GM12891 (cell line): ENCODE data around the gene KCTD15. TPM values are rescaled to one million over a fixed set of nuclear protein-coding genes. Genes with fewer than 3 reads are reported as not detected.

Experiments used
- DNase-seq: peaks from one replicate; pipeline ENCODE4 v3.0.0; 2011; ENCODE audit warnings: low spot score; ENCODE audit not compliant: insufficient read length
- FAIRE-seq: peaks from 2 replicates; lab custom pipeline; 2011; peaks lifted over from hg19 to GRCh38; lab: Jason Lieb, UNC
- PAX5 ChIP-seq: IDR thresholded peaks from 2 replicates; pipeline ENCODE4 v1.6.1; 2011; ENCODE audit warnings: low read length, moderate library complexity, mild to moderate bottlenecking; ENCODE audit not compliant: insufficient read depth, severe bottlenecking
- POLR2A ChIP-seq: IDR thresholded peaks from 2 replicates; pipeline ENCODE4 v1.6.1; 2011; ENCODE audit warnings: low read depth, low read length, control low read depth
- POLR2AphosphoS5 ChIP-seq: IDR thresholded peaks from 2 replicates; pipeline ENCODE4 v1.6.1; 2011; ENCODE audit warnings: low read depth, low read length, control low read depth
- POU2F2 ChIP-seq: IDR thresholded peaks from 2 replicates; pipeline ENCODE4 v1.6.1; 2011; ENCODE audit warnings: low read depth, mild to moderate bottlenecking, control low read depth, low read length, moderate library complexity
- SPI1 ChIP-seq: IDR thresholded peaks from 2 replicates; pipeline ENCODE4 v1.6.1; 2011; ENCODE audit warnings: low read depth, low read length, control low read depth
- TAF1 ChIP-seq: IDR thresholded peaks from 2 replicates; pipeline ENCODE4 v1.6.1; 2011; ENCODE audit warnings: low read depth, low read length, control low read depth
- polyA plus RNA-seq: library from polyadenylated mRNA; unstranded; fragments of >200 nt; gene quantifications from one replicate; pipeline ENCODE4 v1.2.1, GENCODE V29; 2012; ENCODE audit warnings: low read depth, missing spikeins, inconsistent platforms; ENCODE audit not compliant: missing spikeins

Gene KCTD15, protein sequence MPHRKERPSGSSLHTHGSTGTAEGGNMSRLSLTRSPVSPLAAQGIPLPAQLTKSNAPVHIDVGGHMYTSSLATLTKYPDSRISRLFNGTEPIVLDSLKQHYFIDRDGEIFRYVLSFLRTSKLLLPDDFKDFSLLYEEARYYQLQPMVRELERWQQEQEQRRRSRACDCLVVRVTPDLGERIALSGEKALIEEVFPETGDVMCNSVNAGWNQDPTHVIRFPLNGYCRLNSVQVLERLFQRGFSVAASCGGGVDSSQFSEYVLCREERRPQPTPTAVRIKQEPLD
- polyA plus RNA-seq: 0.01 TPM

DNA sequence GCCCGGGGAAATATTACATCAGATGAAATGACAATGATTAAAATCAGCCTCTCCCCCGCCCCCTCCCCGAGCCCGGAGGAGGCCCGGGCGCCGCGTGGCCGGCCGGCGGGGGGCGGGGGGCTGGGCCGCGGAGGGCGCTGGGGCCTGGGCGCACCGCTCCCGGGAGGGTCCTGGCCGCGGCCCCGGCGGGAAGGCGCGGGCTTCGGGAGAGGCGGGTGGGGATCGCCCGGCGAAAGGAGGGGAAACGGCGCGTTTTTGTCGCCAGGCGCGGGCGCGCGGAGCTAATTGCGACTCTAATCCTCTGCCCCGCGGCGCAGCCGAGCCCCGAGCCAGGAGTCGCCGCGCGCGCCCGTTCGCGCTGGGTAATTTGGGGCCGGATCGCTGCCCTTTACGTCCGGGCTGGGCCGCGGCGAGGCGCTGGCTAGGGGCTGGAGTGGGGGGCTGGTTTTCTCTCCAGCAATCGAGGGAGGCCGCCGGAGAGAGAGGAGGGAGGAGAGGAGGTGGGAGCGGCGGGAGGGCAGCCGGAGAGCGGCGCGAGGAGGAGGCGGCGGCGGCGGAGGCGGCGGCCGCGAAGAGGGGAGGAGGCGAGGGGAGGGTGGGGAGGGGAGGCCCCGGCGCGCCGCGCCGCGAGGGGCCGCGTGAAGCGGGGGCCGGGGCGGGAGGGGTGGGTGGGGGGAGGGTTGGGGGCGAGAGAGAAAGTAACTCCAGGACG lies at the start of gene KCTD15:
KCTD15 (plus strand) TSS at position 707 of the 712 bp plus-strand sequence. CDS start 3,585 bp downstream, outside the sequence.
- no peak for DNase-seq
- TF ChIP-seq POU2F2: no peak
- no peak for TF ChIP-seq SPI1
- no peak for TF ChIP-seq POLR2A
- no peak for TF ChIP-seq POLR2AphosphoS5
- TF ChIP-seq PAX5: no peak
- no peak for TF ChIP-seq TAF1
- no peak for FAIRE-seq

DNA sequence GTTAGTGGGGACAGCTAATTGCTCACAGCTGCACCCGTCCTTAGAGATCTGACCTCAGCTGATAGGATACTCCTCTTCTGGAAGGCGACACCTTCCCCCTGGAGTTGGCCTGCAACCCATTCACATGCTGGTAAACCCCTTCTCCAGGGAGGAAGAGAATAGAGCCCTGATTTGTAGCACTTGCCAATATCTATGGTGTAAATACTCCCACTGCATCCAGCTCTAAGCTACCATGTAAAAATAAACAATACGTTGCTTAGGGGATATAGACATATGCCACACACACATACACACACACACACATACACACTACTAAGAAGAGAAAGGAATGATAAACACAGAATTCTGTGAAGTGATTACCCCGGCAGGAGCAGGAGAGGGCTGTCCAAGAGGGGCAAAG lies 49.4 kb upstream of the KCTD15 start:
- DNase-seq (no peak), FAIRE-seq (no peak)
- TF ChIP-seq TAF1: no peak
- TF ChIP-seq PAX5: no peak
- no peak for TF ChIP-seq POLR2A
- TF ChIP-seq SPI1: no peak

DNA sequence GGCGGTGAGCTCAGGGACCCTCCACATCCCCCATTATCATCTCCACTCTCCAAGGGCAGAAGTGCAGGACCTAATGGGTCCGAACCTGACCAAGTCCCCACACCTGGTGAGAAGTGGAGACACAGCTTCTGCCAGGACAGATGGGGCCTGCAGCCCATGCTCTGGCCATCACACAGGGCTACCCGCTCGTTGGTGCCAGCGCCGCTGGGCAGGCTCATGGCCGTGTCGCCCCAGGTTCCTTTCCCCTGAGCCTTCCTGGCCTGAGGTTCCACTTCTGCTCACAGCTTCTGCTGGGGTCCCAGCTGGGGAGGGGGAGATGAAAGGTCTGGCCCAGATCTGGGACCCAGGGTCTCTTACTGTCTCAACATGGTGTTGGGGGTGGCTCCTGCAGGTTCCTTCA lies 48.4 kb upstream of the KCTD15 start:
- TF ChIP-seq POLR2A (no peak), PAX5 (no peak), SPI1 (no peak), TAF1 (no peak), POU2F2 (no peak), POLR2AphosphoS5 (no peak)
- FAIRE-seq: no peak
- no peak for DNase-seq

DNA sequence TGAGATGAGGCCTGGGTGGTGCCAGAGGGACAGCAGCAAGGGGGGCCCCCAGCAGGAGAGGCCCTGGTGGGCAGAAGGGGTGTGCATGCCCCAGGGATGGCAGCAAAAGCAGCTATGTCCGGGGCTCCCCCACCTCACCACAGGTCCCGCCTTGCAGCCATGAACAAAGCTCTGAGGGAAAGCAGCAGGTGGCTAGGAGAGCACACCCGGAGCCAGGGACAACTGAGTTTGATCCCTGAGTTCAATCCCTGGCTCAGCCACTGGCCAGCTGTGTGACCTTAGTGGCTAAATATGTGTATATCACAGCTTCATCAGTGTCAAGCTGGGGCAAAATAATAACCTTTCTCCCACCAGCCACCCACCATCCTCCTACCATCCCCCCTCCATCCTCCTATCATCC lies 47.7 kb upstream of the KCTD15 start:
- no peak for FAIRE-seq
- TF ChIP-seq PAX5 (no peak), TAF1 (no peak), POU2F2 (no peak)
- DNase-seq: no peak

DNA sequence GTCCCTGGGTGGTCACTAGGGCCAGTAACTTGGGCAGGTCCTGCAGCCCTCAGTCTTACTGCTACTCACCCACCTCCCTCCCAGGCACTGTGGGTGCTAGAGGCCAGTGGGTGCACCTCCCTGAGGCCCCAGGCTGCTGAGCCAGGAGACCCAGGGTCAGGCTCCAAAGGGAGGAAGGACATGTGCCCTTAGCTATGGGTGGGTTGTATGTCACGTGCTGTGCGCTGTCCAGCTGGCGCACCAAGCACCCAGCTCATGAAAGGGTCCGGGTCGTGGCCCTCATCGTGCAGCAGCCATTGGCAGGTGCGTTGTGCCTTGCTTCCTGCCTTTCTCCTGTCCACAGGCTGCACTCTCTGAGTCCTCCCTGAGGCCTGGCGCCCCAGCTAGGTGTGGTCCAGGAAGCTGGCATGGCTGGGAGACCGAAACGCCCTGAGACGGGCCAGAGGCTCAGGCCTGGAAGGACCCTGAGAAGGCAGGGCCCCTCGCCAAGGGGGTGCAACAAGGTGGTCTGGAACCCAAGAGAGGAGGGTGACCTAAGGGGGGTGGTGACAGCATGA lies 47.0 kb upstream of the KCTD15 start:
- FAIRE-seq (no peak), DNase-seq (no peak)
- no peak for TF ChIP-seq PAX5
- no peak for TF ChIP-seq SPI1

DNA sequence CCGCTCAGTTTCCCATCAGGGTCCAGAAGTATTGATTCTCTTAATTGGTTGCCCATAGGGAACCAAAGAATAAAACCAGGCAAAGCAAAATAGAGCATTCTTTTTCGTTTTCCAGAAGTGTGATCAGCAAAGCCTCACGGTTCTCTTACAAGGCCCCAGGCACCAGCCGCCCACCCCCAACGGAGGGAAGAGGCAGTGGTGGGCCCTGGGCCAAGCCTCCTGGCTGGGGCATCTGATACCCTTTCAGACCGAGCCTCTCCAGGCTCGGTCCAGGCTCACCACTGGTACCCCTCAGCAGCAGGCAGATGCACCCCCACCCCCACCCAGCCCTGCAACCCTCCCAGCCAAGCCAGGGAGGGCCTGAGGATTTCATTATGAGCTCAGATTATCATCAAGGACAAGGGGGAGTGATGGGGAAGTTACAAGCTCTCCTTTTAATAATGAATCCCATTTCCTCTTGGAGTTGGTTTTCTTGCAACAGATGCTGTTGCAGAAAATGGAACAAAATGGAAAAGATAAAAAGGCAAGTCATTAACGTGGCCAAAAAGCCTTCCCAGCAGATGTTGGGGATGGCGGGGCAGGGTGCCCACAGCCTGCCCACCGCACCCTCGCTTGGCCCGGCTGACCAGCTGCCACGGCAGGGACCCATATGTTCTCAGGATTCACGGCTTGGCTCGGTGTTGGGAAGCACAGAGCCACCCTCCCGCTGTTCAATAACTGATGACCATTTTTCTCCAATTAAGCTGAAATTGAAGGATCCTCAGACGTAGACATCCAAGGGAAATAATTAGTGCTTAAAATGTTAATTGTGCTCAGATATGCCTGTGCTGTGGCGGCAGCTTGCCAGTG lies 45.9 kb upstream of the KCTD15 start:
- DNase-seq (no peak), FAIRE-seq (no peak)
- TF ChIP-seq POU2F2 (no peak), SPI1 (no peak), TAF1 (no peak), POLR2AphosphoS5 (no peak), POLR2A (no peak), PAX5 (no peak)

DNA sequence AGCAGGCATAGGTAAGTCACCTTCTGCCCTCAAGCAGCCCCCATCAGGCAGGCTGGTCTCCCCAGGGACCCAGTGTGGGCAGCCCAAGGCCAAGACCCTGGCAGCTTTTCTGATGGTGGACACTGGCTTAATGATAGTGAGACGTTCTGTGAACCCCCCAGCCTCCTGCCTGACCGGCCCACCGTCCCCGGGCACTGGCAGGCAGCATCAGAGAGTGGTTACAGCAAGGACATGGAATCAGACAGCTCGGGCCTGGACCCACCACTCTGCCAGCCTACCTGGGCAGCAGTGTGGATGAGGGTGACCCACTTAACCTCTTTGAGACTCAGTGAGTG lies 45.3 kb upstream of the KCTD15 start:
- DNase-seq (no peak), FAIRE-seq (no peak)
- TF ChIP-seq POLR2AphosphoS5: no peak
- no peak for TF ChIP-seq PAX5
- no peak for TF ChIP-seq POU2F2
- no peak for TF ChIP-seq SPI1
- TF ChIP-seq POLR2A: no peak

DNA sequence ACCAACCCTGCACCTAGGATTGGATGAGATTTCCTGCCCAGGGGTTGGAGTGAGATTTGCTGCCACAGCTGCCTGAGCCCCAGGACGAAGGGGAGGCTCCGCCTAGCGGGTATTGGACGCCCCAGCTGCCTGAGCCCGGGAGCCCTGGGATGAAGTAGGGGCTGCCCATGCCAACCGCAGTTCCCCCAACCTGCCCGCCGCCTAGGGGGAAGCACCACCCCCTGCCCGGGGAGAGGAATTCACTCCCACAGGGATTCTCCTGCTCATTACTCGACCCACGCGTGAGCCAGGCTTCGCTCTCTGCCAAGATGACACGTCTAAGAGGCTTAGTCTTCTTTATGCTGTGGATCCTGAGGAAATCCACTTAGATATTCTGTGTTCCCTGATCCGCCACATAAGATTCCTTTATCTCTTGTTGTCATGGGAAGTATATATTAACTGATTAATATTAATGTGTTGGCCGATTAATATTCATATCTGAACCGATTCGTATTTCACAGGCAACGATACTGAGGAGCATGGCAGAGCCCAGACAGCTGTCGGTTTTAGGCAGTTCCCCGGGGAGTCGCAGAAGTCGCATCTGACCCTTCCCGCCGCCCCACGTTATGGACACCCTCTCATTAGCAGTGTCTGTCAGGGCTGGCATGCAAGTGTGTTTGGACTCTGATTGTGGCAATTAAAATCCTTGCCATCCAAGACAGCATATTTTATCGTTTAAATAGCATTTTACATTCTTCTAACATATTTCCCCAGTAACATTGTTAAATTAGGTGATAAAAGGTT lies 44.5 kb upstream of the KCTD15 start:
- DNase-seq (no peak), FAIRE-seq (no peak)

DNA sequence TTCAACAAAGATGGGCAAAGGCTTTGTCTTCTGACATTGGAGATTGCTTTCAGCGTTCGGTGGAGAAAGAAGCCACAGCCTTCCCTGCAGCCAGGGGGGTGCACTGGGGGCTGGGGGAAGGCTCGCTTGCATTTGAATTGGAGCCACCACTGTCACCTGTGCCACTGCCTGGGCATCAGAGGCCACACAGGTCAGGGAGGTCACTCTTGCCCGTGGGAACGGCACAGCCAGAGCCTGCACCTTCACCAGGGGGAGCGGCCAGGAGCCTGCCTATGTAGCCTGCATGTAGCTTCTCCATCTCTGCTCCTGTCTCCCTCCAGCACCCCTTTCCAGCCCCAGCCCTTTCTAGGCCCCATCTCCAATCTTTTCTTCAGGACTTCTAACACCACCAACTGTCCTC lies 43.7 kb upstream of the KCTD15 start:
- DNase-seq (no peak), FAIRE-seq (no peak)
- TF ChIP-seq POLR2A: no peak
- no peak for TF ChIP-seq PAX5
- no peak for TF ChIP-seq SPI1
- no peak for TF ChIP-seq TAF1
- TF ChIP-seq POLR2AphosphoS5: no peak
- no peak for TF ChIP-seq POU2F2

More for the DNA sequence above, 44.5 kb upstream of the KCTD15 start:
- no peak for TF ChIP-seq PAX5
- TF ChIP-seq POLR2A: no peak
- TF ChIP-seq SPI1: no peak
- TF ChIP-seq POLR2AphosphoS5: no peak
- no peak for TF ChIP-seq POU2F2
- TF ChIP-seq TAF1: no peak
